NCI-H1105 (cell line): Measurements from ENCODE around the gene NADSYN1.
"Not testable (repeated sequence)": the region's sequence is repeated elsewhere in the genome, so short reads cannot be mapped to it uniquely, and the experiment has no call there.

Experiments
- DNase-seq: peaks from one replicate; lab custom pipeline; 2025; lab: John Stamatoyannopoulos, UW

The NADSYN1 gene

DNA sequence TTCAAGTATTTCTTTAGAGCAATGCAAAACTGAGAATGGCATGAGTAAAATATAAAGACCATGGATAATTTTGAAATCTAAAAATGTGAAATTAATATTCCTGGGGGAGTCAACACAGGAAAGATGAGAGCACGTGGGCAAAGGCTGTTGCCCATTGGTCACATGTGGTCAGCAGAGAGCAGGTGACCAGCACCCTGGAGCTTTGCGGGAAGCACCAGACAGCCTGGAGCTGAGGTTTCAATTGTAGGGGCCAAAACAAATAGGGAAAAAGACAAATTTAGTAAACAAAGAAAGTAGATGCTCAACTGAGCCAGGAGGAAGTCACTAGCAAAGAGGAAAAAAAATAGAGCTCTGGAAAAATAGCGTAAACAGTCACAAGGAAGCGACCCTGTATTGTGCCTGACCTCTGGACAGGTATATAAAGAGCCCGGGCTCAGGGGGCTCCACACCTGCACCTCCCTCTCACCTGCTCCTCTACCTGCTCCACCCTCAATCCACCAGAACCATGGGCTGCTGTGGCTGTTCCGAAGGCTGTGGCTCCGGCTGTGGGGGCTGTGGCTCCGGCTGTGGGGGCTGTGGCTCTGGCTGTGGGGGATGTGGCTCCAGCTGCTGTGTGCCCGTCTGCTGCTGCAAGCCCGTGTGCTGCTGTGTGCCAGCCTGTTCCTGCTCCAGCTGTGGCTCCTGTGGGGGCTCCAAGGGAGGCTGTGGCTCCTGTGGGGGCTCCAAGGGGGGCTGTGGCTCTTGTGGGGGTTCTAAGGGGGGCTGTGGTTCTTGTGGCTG, 74.0 kb downstream of the NADSYN1 start, which contains the start of gene KRTAP5-7:
TSS of gene KRTAP5-7 (plus strand) at position 472 of the 780 bp plus-strand sequence. CDS start at position 506, 34 bp downstream.
- not testable (repeated sequence) for DNase-seq

DNA sequence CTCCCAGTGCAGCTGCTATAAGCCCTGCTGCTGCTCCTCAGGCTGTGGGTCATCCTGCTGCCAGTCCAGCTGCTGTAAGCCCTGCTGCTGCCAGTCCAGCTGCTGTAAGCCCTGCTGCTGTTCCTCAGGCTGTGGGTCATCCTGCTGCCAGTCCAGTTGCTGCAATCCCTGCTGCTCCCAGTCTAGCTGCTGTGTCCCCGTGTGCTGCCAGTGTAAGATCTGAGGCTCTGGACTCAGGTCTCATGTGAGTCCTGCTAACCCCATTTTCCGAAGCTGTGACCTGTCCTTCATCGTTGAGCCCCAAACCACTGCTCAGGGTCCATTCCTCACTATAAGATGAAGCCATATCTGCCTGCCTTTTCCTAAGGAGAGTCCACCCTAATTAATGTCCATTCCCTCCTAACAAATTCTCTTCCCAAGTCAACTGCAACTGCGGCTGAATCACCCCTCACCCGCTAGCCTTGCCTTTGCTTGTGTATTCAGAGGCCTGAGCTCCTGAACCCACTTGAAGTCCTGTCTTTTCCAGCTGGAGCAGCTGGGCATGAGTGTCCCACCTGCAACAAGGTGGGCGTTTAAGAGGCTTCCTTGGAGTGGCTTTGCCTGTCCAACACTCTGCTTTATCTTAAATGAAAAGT, 74.7 kb downstream of the NADSYN1 start:
- DNase-seq: no peak

DNA sequence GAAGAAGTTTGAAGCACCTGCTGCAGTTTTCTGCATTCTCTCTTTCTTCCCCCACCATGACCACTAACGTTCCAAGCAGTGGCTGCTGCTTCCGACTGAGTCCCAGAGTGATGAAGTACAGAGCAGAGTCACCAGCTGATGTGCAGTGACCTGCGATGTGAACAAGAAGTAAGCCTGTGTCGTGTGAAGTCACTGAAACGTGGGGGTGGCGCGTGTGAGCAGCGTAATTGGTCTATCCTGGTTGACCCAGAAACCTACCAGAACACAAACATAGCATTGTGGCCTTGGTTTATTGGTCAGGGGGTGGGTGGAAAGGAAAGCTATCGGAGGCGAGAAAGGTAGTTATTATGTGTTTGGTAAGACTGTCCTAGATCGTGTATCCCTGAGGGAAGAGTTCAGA, 77.6 kb downstream of the NADSYN1 start:
- DNase-seq: no peak

DNA sequence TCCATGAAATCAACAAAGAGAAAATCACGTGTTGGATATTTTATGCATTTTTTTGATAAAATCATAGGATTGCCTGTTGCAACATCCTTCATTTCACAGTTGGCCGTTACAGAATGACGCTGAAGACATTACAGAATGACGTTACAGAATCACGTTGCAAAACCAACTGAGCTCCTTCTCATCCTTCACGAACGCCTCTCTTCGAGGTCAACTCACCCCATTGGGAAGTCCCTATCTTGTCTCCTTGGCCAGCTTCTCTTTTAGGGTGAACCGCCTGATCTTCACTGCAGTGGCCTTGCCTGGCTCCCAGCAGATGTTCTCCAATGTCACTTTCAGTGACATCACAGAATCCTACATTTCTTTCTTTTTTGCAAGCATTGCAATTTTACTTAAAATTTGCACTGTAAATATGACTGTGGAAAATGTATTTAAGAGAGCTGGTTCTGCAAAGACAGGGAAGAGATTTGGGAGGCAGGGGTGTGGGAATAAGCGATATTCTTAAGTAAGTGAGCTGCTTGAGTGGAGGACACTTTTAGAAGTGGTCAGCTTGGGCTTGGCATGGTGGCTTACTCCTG, 79.1 kb downstream of the NADSYN1 start:
- DNase-seq: no peak

DNA sequence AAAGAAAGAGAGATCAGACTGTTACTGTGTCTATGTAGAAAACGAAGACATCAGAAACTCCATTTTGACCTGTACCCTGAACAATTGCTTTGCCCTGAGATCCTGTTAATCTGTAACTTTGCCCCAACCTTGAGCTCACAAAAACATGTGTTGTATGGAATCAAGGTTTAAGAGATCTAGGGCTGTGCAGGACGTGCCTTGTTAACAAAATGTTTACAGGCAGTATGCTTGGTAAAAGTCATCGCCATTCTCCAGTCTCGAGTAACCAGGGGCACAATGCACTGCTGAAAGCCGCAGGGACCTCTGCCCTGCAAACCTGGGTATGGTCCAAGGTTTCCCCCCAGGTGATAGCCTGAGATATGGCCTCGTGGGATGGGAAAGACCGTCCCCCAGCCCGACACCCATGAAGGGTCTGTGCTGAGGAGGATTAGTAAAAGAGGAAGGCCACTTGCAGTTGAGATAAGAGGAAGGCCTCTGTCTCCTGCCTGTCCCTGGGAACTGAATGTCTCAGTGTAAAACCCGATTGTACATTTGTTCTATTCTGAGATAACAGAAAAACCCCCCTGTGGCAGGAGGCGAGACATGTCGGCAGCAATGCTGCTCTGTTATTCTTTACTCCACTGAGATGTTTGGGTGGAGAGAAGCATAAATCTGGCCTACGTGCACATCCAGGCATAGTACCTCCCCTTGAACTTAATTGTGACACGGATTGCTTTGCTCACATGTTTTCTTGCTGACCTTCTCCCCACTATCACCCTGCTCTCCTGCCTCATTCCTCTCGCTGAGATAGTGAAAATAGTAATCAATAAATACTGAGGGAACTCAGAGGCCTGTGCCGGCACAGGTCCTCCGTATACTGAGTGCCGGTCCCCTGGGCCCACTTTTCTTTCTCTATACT, 82.0 kb downstream of the NADSYN1 start:
- not testable (repeated sequence) for DNase-seq

DNA sequence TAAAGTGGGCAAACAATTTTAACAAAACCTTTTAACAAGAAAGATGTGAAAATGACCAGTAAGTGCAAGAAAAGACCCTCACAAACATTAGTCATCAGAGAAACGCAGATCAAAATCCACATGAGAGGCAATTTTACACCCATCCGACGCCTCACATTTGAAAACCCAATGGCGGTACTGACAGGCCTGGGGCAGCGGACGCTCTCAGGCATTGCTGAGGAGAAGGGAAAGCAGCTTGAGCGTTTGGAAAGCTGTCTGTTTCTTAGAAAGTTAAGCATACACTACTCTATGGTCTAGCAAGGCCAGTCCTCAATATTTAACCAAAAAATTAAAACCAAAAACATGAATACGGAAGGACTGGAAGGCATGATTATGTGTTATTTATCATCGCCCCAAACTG, 82.8 kb downstream of the NADSYN1 start:
- DNase-seq: no peak

DNA sequence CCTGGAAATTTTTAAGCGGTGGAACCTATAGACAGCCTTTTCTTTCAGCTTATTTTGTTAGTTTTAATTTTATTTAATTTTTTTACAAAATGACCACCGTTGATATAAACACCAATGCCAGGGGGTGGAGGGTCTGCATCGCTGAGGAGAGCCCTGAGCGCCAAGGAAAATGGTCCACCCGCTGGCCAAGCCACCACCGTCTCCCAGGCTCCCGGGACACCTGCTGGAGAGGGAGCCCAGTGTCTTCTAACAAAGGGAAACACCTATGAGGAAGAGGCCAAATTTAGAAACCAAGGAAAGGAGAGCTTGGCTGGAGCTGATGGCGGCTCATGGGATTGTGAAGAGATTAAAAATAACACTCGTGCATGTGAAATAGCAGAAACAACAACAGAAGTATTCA, 84.5 kb downstream of the NADSYN1 start:
- no peak for DNase-seq

DNA sequence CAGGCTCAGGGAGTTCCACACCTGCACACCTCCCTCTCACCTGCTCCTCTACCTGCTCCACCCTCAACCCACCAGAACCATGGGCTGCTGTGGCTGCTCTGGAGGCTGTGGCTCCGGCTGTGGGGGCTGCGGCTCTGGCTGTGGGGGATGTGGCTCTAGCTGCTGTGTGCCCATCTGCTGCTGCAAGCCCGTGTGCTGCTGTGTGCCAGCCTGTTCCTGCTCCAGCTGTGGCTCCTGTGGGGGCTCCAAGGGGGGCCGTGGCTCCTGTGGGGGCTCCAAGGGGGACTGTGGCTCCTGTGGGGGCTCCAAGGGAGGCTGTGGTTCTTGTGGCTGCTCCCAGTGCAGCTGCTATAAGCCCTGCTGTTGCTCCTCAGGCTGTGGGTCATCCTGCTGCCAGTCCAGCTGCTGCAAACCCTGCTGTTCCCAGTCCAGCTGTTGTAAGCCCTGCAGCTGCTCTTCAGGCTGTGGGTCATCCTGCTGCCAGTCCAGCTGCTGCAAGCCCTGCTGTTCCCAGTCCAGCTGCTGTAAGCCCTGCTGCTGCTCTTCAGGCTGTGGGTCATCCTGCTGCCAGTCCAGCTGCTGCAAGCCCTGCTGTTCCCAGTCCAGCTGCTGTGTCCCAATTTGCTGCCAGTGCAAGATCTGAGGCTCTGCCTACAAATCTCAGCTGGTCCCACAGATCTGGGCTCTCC, 85.1 kb downstream of the NADSYN1 start, which contains the start of gene KRTAP5-8:
TSS of gene KRTAP5-8 (plus strand) at position 49 of the 689 bp plus-strand sequence. CDS start at position 80, 31 bp downstream.
- DNase-seq: not testable (repeated sequence)

DNA sequence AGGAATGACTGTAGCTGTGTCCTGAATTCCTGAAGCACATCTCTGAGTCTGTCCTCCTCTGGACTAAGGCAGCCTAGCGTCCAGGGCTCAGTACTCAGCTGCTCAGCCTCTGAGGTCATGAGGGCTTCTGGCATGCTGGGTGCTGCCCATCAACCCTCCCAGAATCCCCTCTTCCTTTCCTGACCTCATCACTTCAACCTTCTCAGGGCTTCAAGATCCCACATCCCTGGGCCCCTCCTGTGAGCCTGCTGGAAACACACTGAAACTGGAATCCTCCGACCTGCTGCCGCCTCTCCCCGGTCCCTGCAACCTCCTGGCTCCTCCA, 85.6 kb downstream of the NADSYN1 start:
- DNase-seq: no peak

DNA sequence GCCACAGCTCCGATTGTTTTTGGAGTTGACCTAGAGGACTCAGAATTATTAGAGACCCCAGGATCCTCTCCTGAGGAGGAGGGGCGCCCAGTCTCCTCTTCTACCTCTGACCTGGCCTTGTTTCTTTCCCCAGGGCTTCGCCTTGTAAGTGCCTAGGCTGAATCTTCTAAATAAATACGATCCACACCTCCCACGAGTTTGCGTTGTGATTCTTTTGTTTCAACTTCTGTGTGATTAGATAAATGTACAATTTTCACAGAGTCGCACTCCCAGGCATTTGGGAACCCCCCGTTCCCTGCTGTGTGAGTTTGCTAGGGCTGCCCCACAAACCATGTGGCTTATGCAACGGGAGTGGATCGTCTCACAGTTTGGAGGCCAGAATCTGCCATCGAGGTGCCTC, 86.0 kb downstream of the NADSYN1 start:
- DNase-seq: no peak

DNA sequence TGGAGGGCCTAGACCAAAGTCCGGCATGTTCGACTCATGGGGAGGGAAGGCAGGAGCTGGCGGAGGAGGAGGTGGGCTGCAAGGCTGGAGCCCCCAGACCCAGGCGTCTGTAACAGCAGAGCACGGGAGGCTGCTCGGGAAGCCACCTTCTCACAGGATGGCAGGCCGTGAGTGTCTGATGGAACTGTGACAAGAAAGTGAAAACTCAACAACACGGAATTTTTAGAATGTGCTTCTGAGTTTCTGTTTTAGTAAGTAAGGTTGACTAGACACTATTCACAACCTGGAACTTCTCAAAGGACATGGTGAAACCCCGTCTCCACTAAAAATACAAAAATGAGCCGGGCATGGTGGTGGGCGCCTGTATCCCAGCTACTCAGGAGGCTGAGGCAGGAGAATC, 87.0 kb downstream of the NADSYN1 start:
- DNase-seq: not testable (repeated sequence)

DNA sequence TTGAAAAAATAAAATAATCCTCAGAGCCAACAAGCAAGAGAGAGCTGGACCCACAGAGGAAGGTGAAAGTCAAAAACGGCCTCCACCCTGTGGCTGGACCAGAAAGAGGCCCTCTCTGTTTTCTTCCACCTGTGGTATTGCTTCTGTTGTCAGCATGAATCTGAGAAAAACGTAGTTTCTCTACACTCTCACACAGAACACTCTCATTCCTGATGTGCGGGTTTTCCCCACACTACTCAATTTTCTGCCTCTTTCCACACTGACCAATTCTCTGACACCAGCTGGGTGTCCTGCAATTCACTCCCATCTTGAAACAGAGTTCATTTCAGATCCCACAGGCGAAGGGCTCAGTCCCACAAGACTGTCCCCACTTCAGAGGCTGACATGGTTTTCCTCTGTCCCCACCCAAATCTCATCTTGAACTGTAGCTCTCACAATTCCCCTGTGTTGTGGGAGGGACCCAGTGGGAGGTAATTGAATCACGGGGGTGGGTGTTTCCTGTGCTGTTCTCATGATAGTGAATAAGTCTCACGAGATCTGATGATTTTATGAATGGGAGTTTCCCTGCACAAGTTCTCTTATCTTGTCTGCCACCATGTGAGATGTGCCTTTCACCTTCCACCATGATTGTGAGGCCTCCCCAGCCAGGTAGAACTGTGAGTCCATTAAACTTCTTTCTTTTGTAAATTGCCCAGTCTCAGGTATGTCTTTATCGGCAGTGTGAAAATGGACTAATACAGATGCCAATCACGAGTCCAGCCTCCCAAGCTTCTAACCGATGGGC, 87.7 kb downstream of the NADSYN1 start:
- DNase-seq: not testable (repeated sequence)

DNA sequence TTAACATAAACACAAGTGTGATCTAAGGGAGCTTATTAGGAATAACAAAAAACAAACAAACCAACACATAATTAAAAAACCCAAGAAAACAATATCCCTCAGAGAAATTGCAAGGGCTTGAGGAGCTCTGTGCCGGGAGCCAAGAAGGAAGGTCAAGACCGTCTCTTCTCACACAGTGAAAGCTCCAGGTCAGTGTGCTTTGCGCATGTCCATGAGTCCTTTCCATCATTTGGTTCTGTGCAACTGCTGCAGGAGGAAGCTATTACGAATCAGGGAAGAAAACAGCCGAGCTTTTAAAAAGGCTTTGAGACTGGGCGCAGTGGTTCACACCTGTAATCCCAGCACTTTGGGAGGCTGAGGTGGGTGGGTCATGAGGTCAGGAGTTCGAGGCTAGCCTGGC, 89.4 kb downstream of the NADSYN1 start:
- DNase-seq: no peak

DNA sequence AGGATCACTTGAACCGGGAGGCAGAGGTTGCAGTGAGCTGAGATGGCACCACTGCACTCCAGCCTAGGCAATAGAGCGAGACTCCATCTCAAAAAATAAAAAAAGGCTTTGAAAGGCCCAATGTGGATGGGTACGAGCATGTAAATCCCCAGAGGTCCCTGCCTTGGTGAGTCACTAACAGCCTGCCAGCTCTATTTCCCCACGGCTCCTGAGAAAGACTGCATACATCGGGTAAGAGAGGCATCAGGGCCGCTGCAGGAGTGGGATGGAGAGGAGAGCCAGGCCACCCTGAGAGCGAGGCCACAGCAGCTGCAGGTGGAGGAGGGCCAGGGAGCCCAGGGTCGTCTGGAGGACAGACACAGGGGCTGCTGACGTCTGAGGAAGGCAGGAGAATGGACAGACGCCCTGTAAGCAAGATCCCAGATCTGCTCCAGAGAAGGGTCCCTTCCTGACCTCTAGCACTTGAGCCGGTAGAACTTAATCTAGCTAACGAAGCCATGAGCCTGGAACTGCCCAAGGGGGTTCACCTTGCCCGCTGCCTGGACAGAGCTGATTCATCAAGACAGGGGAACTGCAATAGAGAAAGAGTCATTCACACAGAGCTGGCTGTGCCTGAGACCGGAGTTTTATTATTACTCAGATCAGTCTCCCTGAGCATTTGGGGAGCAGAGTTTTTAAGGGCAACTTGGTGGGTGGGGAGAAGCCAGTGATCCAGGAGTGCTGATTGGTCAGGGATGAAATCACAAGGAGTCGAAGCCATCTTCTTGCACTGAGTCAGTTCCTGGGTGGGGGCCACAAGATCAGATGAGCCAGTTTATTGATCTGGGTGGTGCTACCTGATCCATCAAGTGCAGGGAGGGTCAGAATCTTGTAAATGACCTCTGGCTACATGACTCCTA, 90.1 kb downstream of the NADSYN1 start:
- DNase-seq: no peak

DNA sequence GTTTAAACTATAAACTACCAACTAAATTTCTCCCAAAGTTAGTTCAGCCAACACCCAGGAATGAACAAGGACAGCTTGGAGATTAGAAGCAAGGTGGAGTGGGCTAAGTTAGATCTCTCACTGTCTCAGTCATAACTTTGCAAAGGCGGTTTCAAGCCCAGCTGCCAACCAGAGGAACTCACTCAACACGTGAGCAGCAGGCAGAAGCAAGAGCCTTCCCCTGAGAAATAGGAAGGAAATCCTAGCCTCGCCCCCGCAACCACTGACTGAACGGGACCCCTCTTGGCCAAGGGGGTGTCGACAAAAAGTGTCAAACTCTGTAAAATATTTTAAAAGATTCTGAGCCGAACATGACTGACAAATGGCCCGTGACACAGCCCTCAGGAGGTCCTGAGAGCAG, 90.9 kb downstream of the NADSYN1 start:
- DNase-seq: no peak

DNA sequence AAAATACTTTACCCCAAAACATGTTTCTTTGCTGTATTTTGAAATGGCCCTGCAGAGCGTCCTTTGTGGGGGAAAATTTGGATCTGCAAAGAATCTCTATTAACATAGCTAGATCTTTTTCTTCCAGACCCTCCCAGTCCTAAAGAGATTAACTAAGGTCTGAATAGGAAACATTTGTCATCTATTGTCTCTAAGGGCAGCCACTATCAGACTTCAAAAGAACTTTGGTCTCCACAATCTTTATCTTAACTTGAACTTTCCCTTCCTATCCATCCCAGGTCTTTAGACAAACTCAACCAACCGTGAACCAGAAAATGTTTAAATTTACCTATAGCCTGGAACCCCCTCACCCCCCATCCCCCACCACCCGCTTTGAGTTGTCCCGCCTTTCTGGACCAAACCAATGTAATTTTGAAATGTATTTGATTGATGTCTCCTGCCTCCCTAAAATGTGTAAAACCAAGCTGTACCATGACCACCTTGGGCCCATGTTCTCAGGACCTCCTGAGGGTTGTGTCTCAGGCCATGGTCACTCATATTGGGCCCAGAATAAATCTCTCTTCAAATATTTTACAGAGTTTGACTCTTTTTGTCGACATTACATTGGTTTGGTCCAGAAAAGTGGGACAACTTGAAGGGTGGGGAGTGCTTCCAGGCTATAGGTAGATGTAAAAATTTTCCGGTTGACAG, 91.7 kb downstream of the NADSYN1 start:
- no peak for DNase-seq

DNA sequence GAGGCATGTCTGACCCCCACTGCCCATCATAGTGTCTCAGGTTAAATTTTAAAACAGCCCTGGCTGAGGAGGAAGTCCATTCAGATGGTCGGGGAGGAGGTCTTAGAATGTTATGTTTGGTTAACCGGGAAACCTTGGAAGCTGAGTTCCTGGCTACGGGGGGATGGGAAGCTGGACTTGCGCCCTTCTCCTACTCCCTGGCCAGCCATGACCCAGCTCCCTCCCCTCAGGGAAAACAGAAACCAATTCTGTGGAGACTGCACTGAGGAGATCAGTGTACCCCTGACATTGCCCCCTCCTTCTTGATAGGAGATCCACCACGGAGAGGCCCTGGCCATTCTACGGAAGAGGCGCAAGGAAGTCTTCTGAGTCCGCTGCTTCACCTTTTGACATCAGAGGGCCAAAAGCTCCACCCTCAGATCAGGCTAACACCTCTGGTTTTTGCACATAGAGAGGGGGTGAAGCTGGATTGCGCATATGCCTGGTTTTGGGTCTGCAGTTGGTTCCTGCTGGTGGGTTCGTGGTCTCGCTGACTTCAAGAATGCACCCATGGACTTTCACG, 92.5 kb downstream of the NADSYN1 start:
- DNase-seq: no peak

DNA sequence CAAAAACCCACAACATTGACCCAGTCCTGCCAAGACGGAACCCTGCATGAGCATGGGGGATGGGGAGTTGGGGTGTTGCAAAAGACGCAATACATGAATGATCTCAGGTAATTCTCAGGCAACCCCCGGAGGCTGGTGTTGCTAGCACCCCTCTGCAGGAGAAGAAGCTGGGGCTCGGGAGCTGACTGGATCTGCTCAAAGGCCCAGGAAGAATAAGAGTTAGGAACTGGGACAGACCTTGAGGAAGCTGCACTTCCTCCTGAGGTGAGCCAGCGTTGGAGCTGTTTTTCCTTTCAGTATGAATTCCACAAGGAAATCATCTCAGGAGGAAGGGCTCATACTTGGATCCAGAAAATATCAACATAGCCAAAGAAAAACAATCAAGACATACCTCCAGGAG, 95.1 kb downstream of the NADSYN1 start, which contains the start of gene KRTAP5-9:
TSS of gene KRTAP5-9 (plus strand) at position 301 of the 400 bp plus-strand sequence. CDS start 238 bp downstream, outside the sequence.
- DNase-seq: no peak
